Islet precursor cell (in vitro differentiated cells): ENCODE data around the gene ZNF221.
A peak's percentile ranks its signal among the peaks of the same experiment; 100 is the strongest.

Experiments used
- DNase-seq: peaks from one replicate; pipeline ENCODE4 v3.0.0-alpha.2; 2018

The ZNF221 gene

GRCh38 chr19:43960411-43960810 lies 9.4 kb downstream of the ZNF221 start:
- DNase-seq, result no peak

- DNase-seq, result no peak
Observed at GRCh38 chr19:43966079-43966694, 15.2 kb downstream of the ZNF221 start.

DNA sequence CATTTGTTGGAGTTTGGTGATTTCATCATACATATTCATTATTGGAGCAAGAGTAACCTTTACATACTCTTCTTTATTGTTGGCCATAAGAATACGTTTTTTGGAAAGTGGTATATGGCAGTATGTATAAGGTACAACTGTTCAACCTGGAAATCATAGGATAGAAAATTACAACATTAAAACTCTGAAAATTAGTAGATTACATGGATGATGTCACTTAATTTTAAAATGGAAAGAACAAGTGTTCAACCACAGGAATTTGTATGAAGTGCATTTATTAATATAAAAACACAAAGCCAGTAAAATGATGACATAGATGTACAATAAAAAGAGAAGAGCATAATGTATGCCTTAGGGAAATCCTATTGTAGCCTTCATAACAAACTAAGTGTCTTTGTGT lies 25.7 kb downstream of the ZNF221 start:
- DNase-seq, result no peak

DNA sequence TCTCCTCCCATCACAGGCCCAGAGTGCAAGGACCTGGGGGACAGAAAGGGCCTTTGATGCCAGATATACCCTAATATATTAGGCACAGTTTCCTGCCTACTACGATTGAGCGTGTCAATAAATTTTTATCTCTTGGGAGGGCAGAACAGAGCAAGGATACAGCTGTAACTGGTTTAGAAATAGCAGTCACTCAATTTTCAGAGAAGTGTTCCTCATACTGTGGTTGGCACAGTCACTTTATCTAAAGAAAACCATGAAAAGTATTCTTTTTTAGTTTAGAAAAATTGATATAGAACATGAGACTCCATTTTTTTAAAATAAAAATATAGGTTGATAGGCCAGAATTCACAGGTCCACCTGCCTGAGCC lies 32.5 kb downstream of the ZNF221 start:
- DNase-seq, result no peak

GRCh38 chr19:43983912-43984686 lies 33.1 kb downstream of the ZNF221 start, which contains the start of gene ZNF155:
TSS of gene ZNF155 (plus strand) at chr19:43984188. CDS start at chr19:43988544, 4,356 bp downstream.
- DNase-seq, result peak; percentile 96

DNA sequence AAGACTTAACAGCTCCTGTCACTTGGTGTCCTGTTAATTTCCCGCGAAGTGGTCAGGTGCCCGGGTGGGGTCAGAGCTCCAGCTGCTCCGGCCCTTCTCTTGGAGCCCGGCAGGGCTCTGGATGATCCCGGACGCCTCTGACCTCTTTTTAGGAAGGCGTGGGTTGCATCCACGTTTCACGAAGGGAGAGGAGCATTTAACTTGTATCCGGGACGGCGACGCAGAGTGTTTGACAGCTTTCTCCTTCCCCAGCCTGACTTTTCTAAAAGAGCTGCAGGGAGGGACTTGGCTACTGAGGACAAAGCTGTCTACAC lies 33.6 kb downstream of the ZNF221 start:
- DNase-seq, result no peak

DNA sequence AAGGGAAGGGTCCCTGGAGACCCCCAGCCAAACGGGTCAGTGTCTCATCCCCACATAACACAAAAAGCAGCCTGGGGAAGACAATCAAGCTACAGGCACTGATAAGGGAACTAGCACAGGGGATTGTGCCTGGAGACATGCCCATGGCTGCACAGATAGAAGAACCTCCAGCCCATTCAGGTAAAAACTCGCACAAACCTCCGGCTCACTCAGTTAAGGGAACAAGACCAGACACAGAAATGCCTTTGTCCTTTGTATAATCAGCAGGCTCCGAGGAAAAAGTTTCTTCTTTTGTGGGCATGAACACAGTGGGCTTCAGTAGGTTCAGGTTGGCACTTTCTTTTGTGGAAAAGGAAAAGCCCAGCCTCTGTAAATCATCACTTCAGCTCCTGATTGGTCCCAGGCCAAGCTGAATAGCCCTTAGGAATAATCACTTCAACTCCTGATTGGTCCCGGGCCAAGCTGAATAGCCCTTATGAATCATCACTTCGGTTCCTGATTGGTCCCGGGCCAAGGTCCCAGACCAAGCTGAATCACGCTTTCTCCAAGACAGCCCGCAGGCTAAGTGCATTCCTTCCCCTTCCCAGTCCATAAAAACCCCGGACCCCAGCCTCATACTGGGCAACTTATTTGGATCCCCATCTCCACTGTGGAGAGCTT lies 46.7 kb downstream of the ZNF221 start:
- DNase-seq, result no peak

GRCh38 chr19:44002212-44002565 lies 51.2 kb downstream of the ZNF221 start:
- no peak for DNase-seq

- peak; percentile 96 for DNase-seq
Observed at GRCh38 chr19:44002566-44003460, 51.8 kb downstream of the ZNF221 start, which contains the start of gene ZNF230. TSS of gene ZNF230 (plus strand) at chr19:44002957. CDS start at chr19:44007079, 4,122 bp downstream.

- no peak for DNase-seq
Observed at GRCh38 chr19:44003461-44004009, 52.5 kb downstream of the ZNF221 start.

- DNase-seq, result no peak
Observed at GRCh38 chr19:44005973-44006372, 54.9 kb downstream of the ZNF221 start.

DNA sequence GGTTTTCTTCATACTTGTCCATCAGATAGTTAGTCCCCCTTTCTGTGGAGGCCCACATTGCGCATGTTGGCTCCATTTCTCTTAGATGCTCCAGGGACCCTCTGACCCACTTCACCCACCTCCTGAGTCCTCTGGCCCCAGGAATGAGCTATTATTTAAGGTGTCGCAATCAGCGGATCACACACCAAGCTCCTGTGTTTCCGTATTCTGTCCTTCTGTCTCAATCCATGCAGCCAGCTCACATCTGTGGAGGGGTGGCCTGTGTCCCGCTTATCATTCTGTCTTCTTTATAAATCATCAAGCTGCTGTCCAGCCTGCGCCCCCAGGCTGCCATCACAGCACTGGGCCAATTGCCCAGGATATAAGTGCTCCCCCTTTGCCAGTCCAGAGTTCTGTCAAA lies 56.4 kb downstream of the ZNF221 start:
- no peak for DNase-seq

DNA sequence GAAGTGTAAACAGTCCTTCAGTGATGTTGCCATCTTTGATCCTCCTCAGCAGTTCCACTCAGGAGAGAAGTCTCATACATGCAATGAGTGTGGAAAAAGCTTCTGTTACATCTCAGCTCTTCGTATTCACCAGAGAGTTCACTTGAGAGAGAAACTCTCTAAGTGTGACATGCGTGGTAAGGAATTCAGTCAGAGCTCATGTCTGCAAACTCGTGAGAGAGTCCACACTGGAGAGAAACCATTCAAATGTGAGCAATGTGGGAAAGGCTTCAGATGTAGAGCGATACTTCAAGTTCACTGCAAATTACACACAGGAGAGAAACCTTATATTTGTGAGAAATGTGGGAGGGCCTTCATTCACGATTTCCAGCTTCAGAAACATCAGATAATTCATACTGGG lies 59.4 kb downstream of the ZNF221 start:
- DNase-seq, result no peak
